ENCODE measurements around the gene HEXIM1.

Gene HEXIM1

DNA sequence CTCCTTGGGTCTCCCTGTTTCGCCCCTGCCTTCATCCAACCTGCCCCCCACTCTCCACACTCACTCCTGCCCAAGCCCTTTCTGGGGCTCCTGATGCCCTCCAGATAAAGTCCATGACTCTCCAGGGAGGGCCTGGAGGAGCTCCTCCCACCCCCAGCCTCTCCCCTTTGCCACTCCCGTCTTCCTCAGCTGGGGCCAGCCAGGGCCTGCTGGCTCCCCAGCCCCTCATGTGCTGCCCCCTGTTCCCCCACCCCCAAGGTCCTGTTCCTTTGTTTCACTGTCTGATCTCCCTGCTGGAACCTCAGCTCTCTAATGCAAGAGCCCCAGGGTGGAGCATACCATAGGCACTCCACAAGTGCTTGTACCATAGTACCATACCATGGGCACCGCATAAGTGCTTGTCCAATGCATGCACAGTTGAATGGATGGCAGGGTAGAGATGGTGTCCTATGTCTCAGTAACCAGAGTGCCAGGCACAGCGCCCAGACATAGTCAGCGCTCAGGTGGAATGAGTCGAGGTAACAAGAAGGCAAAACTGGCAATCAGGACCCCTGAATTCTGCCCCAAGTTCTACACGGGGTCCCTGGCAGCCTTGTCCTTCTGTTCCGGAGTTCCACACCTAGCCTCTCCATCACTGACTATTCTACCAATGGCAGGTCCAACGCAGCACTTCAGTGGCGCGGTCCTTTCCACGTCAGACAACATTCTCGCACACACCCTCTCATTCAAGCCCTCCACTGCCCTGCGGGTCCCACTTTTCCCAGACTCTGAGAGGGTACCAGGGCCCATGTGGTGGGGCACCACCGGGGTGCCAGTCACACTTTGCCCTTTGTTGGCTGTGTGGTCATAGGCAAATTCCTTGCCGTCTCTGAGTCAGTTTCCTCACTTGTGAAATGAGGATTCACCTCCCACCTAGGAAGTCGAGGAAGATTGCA is 17.3 kb upstream of the HEXIM1 start:
- DNase-seq = no peak

DNA sequence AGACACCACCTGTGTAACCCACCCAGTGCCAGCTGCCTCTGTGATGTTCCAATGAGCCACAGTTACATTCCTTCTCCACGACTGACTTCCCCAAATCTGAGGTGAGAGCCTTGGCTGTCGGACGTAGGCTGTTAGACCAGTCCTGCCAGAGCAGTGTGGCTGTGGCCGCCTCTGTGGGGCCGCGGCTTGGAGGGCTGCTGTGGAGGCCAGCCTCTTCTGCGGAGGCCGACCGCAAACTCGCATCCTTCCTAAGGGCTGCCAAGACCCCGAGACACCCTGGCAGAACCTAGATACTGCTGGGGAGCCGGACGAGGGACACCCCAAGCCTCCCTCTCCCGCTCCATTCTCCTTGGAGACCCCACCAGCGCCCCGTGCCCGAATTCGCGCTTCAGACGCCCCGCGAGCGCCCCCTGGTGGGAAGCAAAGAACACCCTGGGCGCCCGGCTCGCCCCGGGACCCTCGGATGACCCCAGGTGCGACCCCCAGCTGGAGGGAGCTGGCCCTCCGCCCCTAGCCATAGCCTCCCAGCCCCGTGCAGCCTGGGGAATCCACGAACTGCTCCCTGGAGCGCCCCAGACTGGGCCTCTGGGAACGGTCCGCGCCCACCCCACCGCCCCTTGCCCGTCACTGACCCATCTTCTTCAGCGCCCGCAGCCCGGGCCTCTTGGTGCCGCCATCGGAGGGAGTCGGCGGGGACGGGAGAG is 16.5 kb upstream of the HEXIM1 start:
- DNase-seq = peak; percentile 66

DNA sequence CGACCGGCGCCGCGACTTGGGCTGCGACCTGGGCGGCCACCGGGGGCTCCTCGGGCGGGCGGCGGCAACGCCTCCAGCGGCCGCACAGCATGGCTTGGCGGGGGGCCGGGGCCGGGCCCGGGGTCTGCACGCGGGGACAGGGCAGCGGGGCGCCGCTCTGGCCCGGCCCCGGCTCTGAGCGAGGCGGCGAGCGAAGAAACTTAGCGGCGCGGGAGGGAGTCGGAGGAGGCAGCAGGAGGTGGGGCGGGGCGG is 16.0 kb upstream of the HEXIM1 start, which contains the start of gene PLCD3:
TSS of gene PLCD3 (minus strand) at position 196 of the 252 bp plus-strand sequence. CDS start at position 91, 105 bp downstream.
- DNase-seq = no peak

DNA sequence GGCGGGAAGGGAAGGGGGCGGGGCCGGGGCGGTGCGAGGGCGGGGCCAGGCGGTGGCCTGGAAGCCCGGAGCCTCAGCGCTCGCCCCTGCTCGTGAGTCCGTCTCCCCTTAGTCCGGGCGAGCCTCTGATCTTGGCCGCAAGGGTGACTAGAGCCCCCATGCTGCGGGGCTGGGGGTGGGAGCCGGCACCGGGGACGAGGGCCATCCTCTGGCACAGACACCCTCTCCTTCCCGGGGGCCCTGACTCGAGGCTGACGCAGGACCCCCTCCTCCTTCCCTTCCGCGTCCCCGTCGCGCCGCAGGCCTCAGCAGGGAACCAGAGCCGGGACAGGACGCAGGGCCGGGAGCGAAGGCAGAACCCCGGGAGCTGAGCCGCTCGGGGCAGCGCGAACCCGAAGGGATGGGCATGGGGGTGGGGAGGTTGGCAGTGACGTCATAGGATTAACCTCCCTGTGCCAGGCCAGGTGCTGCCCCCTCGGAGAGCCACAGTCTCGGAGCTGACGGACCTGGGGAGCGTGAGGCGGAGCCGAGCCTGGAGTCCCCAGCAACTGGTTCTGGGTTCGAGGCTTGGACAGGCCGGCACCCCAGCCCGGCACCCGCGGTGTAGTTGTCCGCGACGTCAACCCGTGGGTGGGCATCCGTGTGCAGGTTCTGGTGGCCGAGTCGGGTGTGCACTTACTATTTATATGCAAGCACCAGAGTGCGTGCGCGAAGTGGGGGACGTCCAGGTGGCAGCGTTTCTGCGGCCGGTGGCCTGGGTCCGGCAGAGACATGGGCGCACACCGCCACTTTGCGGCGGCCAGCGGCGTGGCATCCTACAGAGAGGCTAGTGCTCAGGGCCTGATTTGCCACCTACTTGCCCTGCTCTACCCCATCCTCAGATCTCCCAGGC is 15.5 kb upstream of the HEXIM1 start:
- peak; percentile 72 for DNase-seq

DNA sequence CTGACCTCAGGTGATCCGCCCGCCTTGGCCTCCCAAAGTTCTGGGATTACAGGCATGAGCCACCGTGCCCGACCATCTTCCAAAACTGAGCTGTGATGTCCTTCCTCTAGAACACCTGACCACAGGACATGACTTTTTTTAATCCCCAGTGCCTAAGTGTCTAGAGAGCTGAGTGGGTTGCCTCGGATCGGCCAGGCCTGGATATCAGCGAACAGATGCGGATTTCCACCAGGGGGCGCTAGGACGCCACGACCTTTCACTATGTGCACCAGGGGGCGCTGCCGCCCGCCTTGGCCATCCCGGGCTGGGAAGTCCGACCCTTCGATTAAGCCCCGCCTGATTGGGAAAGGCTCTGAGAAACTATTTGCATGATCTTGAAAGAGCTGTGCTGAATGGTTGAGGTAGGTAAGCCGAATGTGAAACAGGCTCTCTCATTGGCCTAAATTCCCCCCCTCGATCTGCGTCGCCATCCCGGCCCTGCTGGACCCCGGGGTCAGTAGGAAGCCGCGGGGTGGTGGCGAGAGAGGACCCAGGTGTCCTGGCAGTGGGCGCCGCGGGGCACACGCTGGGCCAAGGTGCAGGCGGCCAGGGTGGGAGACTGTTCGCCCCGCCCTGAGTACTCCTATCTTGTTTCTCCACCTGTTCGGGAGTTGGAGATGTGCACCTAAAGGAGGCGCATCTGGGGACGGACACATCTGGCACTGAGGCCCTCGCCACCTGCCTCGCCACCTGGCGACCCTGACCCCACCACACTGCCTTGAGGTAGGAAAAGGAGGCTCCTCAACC is 12.9 kb upstream of the HEXIM1 start, which contains the start of gene ACBD4:
TSS of gene ACBD4 (plus strand) at position 496 of the 786 bp plus-strand sequence. CDS start 458 bp downstream, outside the sequence.
- DNase-seq = peak; percentile 97

DNA sequence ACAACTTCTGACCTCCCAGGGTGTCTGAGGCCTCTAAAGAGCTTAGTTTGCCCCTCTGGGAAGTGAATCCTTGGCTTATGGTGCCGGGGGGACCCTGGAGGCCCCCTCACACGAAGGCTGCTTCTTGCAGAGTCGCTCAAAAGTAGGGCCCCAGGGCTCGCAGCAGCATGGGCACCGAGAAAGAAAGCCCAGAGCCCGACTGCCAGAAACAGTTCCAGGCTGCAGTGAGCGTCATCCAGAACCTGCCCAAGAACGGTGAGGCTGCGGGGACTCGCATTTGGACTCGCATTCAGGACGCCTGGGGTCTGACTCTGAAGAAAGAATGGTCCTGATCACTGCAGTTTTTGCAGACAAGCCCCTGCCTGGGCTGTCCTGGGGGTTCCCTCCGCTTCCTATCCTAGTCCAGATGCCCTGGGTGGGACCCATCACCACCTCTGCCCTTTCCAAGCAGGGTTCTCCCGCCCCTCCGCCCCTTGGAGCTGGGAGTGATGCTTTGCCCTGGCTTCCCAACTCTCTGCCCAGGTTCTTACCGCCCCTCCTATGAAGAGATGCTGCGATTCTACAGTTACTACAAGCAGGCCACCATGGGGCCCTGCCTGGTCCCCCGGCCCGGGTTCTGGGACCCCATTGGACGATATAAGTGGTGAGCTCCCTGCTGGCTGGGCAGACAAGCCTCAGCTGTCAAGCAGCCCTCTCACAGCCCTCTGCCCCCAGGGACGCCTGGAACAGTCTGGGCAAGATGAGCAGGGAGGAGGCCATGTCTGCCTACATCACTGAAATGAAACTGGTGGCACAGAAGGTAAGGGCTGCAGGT is 12.1 kb upstream of the HEXIM1 start:
- peak; percentile 26 for DNase-seq

DNA sequence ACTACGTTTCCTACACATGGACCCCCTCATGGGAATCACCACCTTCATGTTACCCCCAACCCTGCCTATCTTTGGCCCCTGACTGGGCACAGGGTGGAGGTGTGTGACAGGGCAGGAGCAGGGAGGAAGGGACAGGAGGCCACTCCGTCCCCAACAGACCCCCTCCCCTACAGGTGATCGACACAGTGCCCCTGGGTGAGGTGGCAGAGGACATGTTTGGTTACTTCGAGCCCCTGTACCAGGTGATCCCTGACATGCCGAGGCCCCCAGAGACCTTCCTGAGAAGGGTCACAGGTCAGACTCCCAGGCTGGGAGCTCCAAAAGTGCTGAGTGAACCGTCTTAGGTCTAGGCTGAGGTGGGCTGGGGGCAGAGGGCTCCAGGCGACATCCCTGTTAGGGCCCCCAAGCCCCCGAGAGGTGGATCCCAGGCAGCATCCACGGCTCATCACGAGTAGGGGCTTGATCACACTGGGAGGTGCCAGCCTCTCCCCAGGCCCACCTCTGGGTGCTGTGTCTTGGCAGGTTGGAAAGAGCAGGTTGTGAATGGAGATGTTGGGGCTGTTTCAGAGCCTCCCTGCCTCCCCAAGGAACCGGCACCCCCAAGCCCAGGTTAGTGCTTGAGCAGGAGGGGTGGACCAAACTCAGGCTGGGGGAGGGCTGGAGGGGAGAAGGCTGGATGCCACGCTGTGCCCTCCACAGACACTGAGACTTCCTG is 11.3 kb upstream of the HEXIM1 start:
- no peak for DNase-seq

DNA sequence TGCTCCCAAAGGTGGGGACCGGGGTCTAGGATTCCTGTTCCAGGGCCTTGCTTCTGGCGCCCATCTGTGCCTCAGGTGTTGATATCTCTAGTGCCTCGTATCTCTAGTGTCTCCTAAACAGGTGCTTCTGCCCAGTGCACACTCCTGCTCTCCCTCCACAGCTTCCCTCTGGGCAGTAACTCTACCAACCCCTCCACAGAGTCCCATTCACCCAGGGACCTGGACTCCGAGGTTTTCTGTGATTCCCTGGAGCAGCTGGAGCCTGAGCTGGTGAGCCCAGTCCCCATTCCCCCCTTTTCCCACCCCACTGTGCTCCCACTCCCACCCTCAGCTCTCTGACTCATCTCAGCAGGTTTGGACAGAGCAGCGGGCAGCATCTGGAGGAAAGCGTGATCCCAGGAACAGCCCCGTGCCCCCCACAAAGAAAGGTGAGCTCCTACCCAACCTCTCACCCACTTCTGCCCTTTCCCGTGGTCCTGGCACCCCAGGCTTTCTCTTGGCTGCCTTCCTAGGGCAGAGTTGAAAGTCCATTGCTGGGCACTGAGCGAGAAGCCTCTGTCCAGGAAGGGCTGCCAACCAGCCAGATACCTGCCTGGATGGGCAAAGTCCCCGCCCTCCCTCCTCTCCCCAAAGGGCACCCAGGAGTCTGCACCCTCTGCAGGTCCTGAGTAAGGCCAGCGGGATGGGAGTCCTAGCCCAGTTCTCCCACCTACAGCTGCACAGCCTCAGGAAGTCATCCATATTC is 10.5 kb upstream of the HEXIM1 start:
- DNase-seq = no peak

DNA sequence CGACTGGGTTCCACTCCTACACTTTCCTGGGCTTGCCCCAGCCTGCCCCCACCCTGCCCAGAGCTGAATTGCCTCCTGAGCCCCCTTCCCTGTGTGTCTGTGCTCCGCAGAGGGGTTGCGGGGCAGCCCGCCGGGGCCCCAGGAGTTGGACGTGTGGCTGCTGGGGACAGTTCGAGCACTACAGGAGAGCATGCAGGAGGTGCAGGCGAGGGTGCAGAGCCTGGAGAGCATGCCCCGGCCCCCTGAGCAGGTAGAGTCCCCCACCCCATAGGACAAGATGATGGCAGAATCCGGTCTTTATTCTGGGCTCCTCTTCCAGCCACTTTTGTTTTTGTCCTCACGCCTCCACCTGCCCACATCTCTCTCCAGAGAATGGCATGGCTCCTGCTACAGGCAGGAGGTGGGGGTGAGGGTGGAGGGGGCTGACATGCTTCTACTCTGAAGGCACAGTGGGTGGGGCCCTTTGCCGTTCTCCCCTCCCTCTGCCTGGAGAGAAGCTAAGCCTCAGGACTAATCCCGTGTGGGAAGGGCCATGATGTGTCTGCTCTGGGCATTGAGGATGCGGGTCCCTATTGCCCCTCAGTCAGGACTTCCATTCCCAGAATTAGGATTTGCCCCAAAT is 9.3 kb upstream of the HEXIM1 start:
- DNase-seq = no peak

DNA sequence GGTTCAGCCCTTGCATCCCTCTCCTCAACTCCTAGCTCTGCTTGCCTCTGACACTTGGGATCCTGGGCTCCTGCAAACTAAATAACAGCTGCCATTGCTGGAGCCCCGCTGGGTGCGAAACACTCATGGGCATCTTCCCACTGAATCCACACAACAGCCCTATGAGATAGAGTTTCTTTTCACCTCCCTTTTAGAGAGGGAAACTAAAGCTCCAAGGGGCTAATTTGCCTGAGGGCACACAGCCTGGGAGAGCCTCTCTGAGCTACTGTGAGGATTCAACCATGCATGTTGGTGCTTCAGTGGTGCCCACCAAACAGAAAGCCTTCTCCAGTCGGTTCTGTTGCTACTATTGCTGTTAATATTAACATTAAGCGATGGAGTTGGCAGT is 8.7 kb upstream of the HEXIM1 start:
- no peak for DNase-seq

DNA sequence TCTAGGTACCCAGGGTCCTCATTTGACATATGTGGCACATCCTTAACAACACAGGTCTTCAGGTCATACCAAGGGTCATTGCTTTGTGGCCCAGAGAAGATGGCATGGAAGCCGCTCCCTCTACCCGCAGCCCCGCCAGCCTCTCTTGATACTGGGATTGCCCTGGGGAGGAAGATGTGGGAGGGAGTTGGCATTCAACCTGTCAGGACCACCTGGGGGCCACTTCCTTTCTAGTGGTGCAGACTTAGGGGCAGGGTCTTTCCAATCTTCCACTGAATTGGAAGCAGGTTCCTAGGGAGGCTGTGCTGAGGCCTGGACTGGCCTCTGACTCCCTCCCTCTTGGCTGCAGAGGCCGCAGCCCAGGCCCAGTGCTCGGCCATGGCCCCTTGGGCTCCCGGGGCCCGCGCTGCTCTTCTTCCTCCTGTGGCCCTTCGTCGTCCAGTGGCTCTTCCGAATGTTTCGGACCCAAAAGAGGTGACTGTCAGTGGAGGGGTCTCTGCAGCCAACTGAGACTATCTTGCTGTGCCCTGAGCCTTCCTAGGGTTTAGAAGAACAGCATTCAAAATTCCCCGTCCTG is 5.1 kb upstream of the HEXIM1 start:
- DNase-seq = no peak

DNA sequence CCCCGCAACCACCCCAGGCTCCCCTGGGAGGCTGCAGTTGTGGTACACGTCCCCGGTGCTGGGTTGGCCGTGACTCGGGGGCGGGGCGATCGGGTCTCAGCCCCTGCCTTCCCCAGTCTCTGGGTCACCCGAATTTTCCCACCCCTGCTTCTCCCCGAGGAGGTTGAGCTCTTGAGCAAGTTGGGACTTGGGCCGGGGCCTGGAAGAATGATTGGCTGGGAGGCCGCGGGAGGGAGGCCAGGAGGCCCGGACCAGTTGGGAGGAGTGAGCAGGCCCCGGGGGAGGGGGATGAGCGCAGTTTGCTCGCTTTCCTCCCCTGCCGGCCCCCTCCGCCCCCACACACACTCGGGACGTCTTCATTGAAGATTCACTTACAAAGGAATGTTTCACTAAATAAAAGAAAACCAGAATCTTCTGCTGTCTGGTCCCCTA is 4.5 kb upstream of the HEXIM1 start:
- DNase-seq = peak; percentile 43

DNA sequence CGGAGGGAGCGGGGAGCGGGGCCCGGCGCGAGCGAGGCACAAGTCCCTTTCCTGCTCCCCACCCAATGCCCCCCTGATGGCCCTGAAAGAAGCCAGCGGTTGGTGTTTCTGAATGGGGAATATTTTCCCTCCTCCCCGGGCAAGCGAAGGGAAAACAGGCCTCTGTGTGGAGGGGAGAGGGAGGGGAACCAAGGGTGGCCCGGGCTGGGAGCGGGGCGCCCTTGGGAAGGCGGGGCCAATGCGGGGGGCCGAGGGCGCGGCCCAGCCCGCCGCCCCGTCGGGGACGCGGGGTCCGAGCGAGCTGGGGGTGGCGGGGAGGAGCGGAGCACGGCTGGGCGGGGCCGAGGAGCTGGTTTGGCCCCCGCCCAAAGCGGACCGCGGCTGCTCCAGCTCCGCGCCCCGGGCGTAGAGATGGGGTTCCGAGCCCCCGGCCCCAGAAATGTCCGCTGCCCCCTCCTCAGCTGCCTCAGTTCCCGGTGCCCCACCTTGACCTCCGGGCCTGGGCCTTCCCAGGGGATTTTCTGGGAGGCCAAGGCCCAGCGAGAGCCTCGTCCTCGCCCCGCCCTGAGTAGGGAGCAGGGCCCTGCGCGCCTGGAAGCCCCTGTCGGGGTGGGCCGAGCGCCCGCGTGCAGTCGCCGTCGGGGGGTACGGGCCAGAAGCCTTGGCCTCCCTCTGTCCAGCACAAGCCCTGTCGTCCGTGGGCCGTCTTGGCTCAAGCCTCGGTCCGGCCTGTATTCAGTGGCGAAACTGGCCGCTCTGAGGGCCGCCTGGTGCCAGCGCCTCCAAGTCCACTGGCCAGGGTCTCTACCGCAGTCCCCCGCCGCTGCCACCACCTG is 3.9 kb upstream of the HEXIM1 start:
- peak; percentile 28 for DNase-seq

DNA sequence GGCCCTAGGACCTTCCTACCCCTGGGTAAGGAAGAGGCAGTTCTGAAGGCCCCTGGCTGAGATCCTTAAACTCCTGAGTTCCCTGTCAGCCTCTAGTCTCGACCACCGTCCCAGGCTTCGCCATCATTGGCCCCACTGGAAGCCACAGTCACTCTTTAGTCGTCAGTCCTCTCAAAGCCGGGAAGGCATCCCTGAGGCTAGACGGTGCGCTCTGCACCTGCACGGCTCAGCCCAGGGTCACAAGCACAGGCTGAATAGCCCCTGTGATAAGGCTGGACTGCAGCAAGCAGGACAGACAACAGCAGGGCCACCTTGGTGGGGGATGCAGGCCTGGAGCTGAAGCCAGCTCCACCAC is 3.3 kb upstream of the HEXIM1 start:
- DNase-seq = no peak

DNA sequence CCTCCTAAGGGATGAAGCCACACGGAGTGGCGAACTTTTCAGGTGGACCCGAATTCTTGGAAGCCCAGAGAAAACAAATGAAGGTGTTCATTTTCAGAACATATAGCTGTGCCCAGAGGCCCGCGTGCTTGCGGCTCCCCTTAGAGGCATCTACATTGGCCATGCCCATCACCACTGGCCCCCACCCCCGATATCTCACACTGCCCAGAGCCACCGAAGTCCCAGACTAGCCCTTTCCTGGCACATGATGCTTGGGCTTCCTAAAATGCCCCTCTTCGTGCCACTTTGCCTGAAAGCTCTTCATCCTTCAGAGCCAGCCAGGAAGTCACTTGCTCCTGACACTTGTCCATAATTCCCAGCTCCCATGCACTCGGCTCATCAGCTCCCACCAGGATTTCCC is 2.1 kb upstream of the HEXIM1 start:
- no peak for DNase-seq

DNA sequence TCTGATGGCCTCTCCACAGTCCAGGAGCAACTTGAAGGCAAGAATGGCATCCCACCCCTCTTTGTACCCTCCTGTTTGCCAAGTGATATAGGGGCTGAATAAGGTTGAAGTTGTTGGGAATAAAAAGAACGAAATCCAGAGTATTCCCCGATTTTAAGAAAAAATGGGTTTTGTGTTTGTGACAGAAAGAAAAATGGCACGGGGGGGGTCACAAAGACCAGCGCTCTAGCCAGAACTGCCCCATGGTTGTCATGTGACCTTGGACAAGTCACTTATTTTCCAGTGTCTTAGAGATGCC is 1.7 kb upstream of the HEXIM1 start:
- no peak for DNase-seq

DNA sequence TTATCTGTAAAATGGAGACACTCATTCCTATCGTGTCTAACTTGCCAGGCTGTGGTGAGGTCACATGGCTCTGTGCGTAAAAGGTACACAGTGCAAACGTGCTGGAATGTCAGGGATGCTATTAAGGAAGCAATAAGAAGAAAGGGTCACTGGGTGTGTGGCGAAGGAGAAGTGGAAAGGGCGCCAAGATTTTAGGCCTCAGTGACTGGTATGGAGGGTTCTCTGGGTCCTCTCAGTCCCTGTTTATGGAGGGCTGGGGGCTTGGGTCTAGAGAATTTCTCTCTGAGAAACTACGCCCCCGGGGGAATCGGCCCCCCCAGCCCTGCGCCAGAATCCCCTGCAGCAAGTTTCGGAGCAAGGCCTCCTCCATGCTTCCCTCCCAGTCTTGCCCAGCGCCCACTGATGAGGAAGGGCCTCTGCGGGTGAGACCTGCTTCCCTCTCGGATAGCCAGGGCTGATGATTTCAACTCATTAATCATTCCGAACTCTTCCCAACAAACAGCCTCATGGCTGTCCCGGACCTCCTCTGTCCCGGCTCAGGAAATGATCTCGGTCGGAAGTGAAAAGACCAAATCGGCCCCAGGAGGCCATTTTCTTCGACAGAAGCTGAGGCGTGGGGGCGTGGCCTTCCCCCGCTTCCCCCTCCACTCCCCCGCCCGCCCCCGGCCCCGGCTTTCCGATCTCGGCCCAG is 1.2 kb upstream of the HEXIM1 start:
- DNase-seq = no peak
